ENCODE data around the gene DLG1. TPM values are rescaled to one million over a fixed set of nuclear protein-coding genes. Genes with fewer than 3 reads are reported as not detected.

The DLG1 gene
- total and polyA plus RNA-seq, 4 donors = 12.7 to 51.2 (median 22.3) TPM

- TF ChIP-seq REST (IDR thresholded peaks at IDR 0.05) = no peak
- TF ChIP-seq, protein P1, sequence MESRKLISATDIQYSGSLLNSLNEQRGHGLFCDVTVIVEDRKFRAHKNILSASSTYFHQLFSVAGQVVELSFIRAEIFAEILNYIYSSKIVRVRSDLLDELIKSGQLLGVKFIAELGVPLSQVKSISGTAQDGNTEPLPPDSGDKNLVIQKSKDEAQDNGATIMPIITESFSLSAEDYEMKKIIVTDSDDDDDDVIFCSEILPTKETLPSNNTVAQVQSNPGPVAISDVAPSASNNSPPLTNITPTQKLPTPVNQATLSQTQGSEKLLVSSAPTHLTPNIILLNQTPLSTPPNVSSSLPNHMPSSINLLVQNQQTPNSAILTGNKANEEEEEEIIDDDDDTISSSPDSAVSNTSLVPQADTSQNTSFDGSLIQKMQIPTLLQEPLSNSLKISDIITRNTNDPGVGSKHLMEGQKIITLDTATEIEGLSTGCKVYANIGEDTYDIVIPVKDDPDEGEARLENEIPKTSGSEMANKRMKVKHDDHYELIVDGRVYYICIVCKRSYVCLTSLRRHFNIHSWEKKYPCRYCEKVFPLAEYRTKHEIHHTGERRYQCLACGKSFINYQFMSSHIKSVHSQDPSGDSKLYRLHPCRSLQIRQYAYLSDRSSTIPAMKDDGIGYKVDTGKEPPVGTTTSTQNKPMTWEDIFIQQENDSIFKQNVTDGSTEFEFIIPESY (IDR thresholded peaks at IDR 0.05) = no peak
- no peak for TF ChIP-seq YY1 (IDR thresholded peaks at IDR 0.05)
- TF ChIP-seq FOXA2 (IDR thresholded peaks at IDR 0.05) = no peak
- no peak for TF ChIP-seq GABPA (IDR thresholded peaks at IDR 0.05 in 1 of 2, conservative IDR thresholded peaks at IDR 0.05 in 1 of 2)
- no peak for TF ChIP-seq CTCF (IDR thresholded peaks at IDR 0.05; ENCODE audit: low read depth, low read length, missing input control)
- no peak for TF ChIP-seq HNF4A (conservative IDR thresholded peaks at IDR 0.05)
- TF ChIP-seq MAX (IDR thresholded peaks at IDR 0.05) = no peak
- no peak for TF ChIP-seq TAF1 (conservative IDR thresholded peaks at IDR 0.05)
- no peak for TF ChIP-seq SP1 (IDR thresholded peaks at IDR 0.05)
- no peak overlapping the region for H3K9ac ChIP-seq (ENCODE audit: low read depth in 1 of 2, low read length in 2 of 2)
- H3K9me3 ChIP-seq (ENCODE audit: control insufficient read depth in 4 of 4, low read length in 3 of 4) = no peaks in the 10 kb centered on the region
- H3K36me3 ChIP-seq (ENCODE audit: control insufficient read depth in 4 of 4, insufficient read depth in 3 of 4, low read depth in 1 of 4, low read length in 3 of 4) = no peaks in the 10 kb centered on the region
- peaks cover 0 to 14% (median 4%) of the 10 kb centered on the region in 4 donors for H3K4me1 ChIP-seq (ENCODE audit: control insufficient read depth in 4 of 4, insufficient read depth in 4 of 4, low read length in 3 of 4)
- H3K4me3 ChIP-seq (ENCODE audit: low read depth in 1 of 3, low read length in 3 of 3) = no peak overlapping the region
- DNase-seq (ENCODE audit: low spot score) = no peak
- no peaks in the 10 kb centered on the region for H3K27me3 ChIP-seq (ENCODE audit: control insufficient read depth in 4 of 4, insufficient read depth in 4 of 4, low read length in 3 of 4)
- WGBS = 87% methylated on average over 6 of the region's 6 CpGs
- no peak overlapping the region for H3K27ac ChIP-seq (ENCODE audit: low read depth in 1 of 2, low read length in 2 of 2)
These were observed 5.0 kb upstream of the DLG1 start for GRCh38 chr3:197303452-197303851.

- DNase-seq (ENCODE audit: low spot score) = no peak
- Histone ChIP-seq H3K27me3 (ENCODE audit: control insufficient read depth in 4 of 4, insufficient read depth in 4 of 4, low read length in 3 of 4) (no peaks in the 10 kb centered on the region), H3K9ac (ENCODE audit: low read depth in 1 of 2, low read length in 2 of 2) (no peak overlapping the region), H3K4me1 (ENCODE audit: control insufficient read depth in 4 of 4, insufficient read depth in 4 of 4, low read length in 3 of 4) (peaks cover 0 to 14% (median 4%) of the 10 kb centered on the region in 4 donors), H3K27ac (ENCODE audit: low read depth in 1 of 2, low read length in 2 of 2) (no peak overlapping the region), H3K4me3 (ENCODE audit: low read depth in 1 of 3, low read length in 3 of 3) (no peak overlapping the region), H3K9me3 (ENCODE audit: control insufficient read depth in 4 of 4, low read length in 3 of 4) (no peaks in the 10 kb centered on the region), H3K36me3 (ENCODE audit: control insufficient read depth in 4 of 4, insufficient read depth in 3 of 4, low read depth in 1 of 4, low read length in 3 of 4) (no peaks in the 10 kb centered on the region)
- WGBS = 87% methylated on average over 3 of the region's 3 CpGs
- no peak for TF ChIP-seq YY1 (IDR thresholded peaks at IDR 0.05)
- TF ChIP-seq FOXA2 (IDR thresholded peaks at IDR 0.05) = no peak
- TF ChIP-seq HNF4A (conservative IDR thresholded peaks at IDR 0.05) = no peak
- no peak for TF ChIP-seq RXRA (IDR thresholded peaks at IDR 0.05)
- no peak for TF ChIP-seq CTCF (IDR thresholded peaks at IDR 0.05; ENCODE audit: low read depth, low read length, missing input control)
- no peak for TF ChIP-seq MAX (IDR thresholded peaks at IDR 0.05)
- TF ChIP-seq JUND (IDR thresholded peaks at IDR 0.05) = no peak
- no peak for TF ChIP-seq FOXA1 (IDR thresholded peaks at IDR 0.05)
- TF ChIP-seq TAF1 (conservative IDR thresholded peaks at IDR 0.05) = no peak
- no peak for TF ChIP-seq RAD21 (IDR thresholded peaks at IDR 0.05)
- no peak for TF ChIP-seq GABPA (IDR thresholded peaks at IDR 0.05 in 1 of 2, conservative IDR thresholded peaks at IDR 0.05 in 1 of 2)
- no peak for TF ChIP-seq REST (IDR thresholded peaks at IDR 0.05)
- TF ChIP-seq EGR1 (IDR thresholded peaks at IDR 0.05; ENCODE audit: low read depth in 2 of 2) = no peak
- TF ChIP-seq, protein P2, sequence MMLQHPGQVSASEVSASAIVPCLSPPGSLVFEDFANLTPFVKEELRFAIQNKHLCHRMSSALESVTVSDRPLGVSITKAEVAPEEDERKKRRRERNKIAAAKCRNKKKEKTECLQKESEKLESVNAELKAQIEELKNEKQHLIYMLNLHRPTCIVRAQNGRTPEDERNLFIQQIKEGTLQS (IDR thresholded peaks at IDR 0.05) = no peak
These were observed 4.4 kb upstream of the DLG1 start for GRCh38 chr3:197302696-197303341.

Data from liver (tissue), 9 donors.